Ovary (tissue), 9 donors: ENCODE results near the gene NINL. TPM values are rescaled to one million over a fixed set of nuclear protein-coding genes. Genes with fewer than 3 reads are reported as not detected.

ENCODE experiments used
- DNase-seq, 5 donors: peaks; one replicate each; pipeline ENCODE4 v3.0.0-alpha.2; 2019 to 2020
- H3K27ac ChIP-seq, 2 donors: fragments of 200-600 bp; one replicate each; pipeline versions ENCODE4 v1.5.1 to v1.8.0; 2019 to 2022
- H3K27me3 ChIP-seq: fragments of 200-600 bp; one replicate; pipeline ENCODE4 v1.8.0; 2022
- H3K36me3 ChIP-seq: fragments of 200-600 bp; sonication (generic); one replicate; pipeline ENCODE4 v1.5.1; 2019
- H3K4me1 ChIP-seq: one replicate; pipeline ENCODE4 v1.8.1; 2013; ENCODE audit warnings: mild to moderate bottlenecking, moderate library complexity; ENCODE audit not compliant: insufficient read depth
- H3K4me3 ChIP-seq: fragments of 200-600 bp; sonication (generic); one replicate; pipeline ENCODE4 v1.5.1; 2017
- H3K9me3 ChIP-seq, 2 donors: fragments of 200-600 bp in 1 of 2; sonication (generic) in 1 of 2; one replicate each; pipeline versions ENCODE4 v1.5.1 to v1.8.1; 2013 to 2019; ENCODE audit warnings: mild to moderate bottlenecking in 1 of 2, moderate library complexity in 1 of 2
- CTCF ChIP-seq, 3 donors: fragments of 450-650 bp in 2 of 3; fragments of 200-600 bp in 1 of 3; IDR thresholded peaks; one replicate each; pipeline versions ENCODE4 v1.5.1 to v1.8.0; 2016 to 2022; ENCODE audit warnings: antibody characterized with exemption in 3 of 3, mild to moderate bottlenecking in 1 of 3
- EP300 ChIP-seq: sonication (generic); formaldehyde crosslinking; IDR thresholded peaks from one replicate; pipeline ENCODE4 v1.6.1; 2017; ENCODE audit warnings: antibody characterized with exemption
- POLR2A ChIP-seq: fragments of 450-650 bp; IDR thresholded peaks from one replicate; pipeline ENCODE4 v1.6.1; 2017; ENCODE audit warnings: antibody characterized with exemption, mild to moderate bottlenecking, moderate library complexity
- WGBS, 3 donors: extraction: QIAGEN DNeasy Blood & Tissue Kit in 1 of 3; methylation state at CpG; one replicate each; pipeline versions ENCODE4 v1.1.5 to v1.1.7; 2013 to 2017; 5-methylcytosine and 5-hydroxymethylcytosine counted together
- intact Hi-C, 4 donors: fragments of 100-400 bp; cut with DNase I; formaldehyde crosslinking; loops; one replicate each; pipeline versions ENCODE4 v1.11.0 to v1.15.1; 2022 to 2023
- polyA plus RNA-seq, 2 donors: library from polyadenylated mRNA; stranded (reverse); fragments of 200-250 nt in 1 of 2; fragments of 350-450 nt in 1 of 2; fragmentation: Illumina TruSeq in 1 of 2; extraction: RNeasy Lipid Tissue Mini Kit (QIAGEN cat#74804) in 1 of 2; gene quantifications; one replicate each; pipeline ENCODE4 v1.2.3, GENCODE V29; 2013 to 2014
- total RNA-seq, 7 donors: library from RNA; depleted of rRNA in 2 of 7; stranded (reverse); fragments of >200 nt in 2 of 7; fragmentation: NEBNext Ultra II Directional in 3 of 7; extraction: Animal tissue kit (Norgen Biotek cat#: 25700) in 3 of 7; gene quantifications; one replicate each; pipeline versions ENCODE4 v1.1.0 to v1.2.4, GENCODE V29; 2016 to 2023
- donor health status: DM: no; HTN: no; CAD: no; lungs with moderate emphysema.
- donor health status: DM: no; HTN: no; CAD: no.
- donor health status: Bipolar disorder and iron deficiency.
- donor health status: DM: yes; HTN: yes; CAD: no.
- donor health status: DM: no; HTN: no; CAD: no.
- donor health status: DM: yes; HTN: yes; CAD: no.

Gene NINL
- total and polyA plus RNA-seq, 9 donors = 10.1 to 33.3 (median 20.3) TPM

DNA sequence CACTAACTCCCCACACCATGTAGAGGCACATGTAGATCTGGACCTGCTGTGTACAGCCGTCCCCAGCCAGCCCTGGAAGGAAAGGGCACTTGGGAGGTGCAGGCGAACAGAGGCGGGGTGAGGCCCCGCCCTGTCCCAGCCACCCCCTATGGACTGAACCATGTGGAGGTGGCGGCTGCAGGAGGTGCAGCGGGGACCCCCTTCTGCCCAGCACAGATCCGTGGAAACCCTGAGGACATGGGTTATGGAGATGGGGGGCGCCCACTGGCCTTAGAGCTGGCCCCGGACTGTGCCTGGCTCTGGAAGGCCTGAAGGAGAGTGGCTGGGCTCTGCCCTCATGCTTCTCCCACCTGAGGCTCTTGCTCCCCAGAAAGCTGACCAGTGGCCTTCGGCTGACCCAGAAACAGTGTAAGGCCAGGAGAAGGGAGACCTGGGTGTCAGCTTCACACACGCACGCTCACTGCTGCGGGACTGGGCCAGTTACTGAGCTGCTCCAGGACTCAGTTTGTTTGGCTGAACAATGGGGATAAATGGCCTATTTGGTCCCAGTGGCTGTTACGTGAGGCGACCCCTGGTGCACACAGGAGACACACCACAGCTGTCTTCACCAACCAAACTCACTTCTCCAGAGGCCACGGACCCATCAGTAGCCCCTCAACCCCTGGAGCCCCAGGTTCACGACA lies 90.7 kb downstream of the NINL start:
- intact Hi-C loops = no loop called here
- no peak for DNase-seq
- 91 to 92% (median 91%) methylated on average over 17 of the region's 17 CpGs for WGBS, 3 donors

GRCh38 chr20:25493748-25494505 lies 91.4 kb downstream of the NINL start:
- intact Hi-C loops = no loop called here
- H3K36me3 ChIP-seq = no peaks in the 10 kb centered on the region
- H3K27ac ChIP-seq = no peak overlapping the region
- no peak for TF ChIP-seq POLR2A
- no peak for TF ChIP-seq CTCF (IDR thresholded peaks at IDR 0.05)
- no peak for TF ChIP-seq EP300
- no peaks in the 10 kb centered on the region for H3K27me3 ChIP-seq
- 92 to 93% (median 93%) methylated on average over 10 of the region's 10 CpGs for WGBS, 3 donors
- H3K4me1 ChIP-seq = no peaks in the 10 kb centered on the region
- H3K9me3 ChIP-seq = no peaks in the 10 kb centered on the region
- DNase-seq = peak in 1 of 5 donors; percentile 11
- no peak overlapping the region for H3K4me3 ChIP-seq

More for the DNA sequence above, 90.7 kb downstream of the NINL start:
- H3K9me3 ChIP-seq = no peaks in the 10 kb centered on the region
- H3K36me3 ChIP-seq = no peaks in the 10 kb centered on the region
- no peak overlapping the region for H3K4me3 ChIP-seq
- H3K27me3 ChIP-seq = no peaks in the 10 kb centered on the region
- no peak overlapping the region for H3K27ac ChIP-seq
- no peaks in the 10 kb centered on the region for H3K4me1 ChIP-seq
- TF ChIP-seq POLR2A (no peak), CTCF (IDR thresholded peaks at IDR 0.05) (no peak), EP300 (no peak)

GRCh38 chr20:25493137-25493536 lies 92.2 kb downstream of the NINL start:
- TF ChIP-seq EP300 (no peak), CTCF (IDR thresholded peaks at IDR 0.05) (no peak), POLR2A (no peak)
- DNase-seq = no peak
- 79 to 82% (median 82%) methylated on average over 10 of the region's 10 CpGs for WGBS, 3 donors
- H3K4me1 ChIP-seq = no peaks in the 10 kb centered on the region
- no peak overlapping the region for H3K4me3 ChIP-seq
- no peaks in the 10 kb centered on the region for H3K9me3 ChIP-seq
- H3K27me3 ChIP-seq = no peaks in the 10 kb centered on the region
- H3K36me3 ChIP-seq = no peaks in the 10 kb centered on the region
- intact Hi-C loops = no loop called here
- no peak overlapping the region for H3K27ac ChIP-seq

DNA sequence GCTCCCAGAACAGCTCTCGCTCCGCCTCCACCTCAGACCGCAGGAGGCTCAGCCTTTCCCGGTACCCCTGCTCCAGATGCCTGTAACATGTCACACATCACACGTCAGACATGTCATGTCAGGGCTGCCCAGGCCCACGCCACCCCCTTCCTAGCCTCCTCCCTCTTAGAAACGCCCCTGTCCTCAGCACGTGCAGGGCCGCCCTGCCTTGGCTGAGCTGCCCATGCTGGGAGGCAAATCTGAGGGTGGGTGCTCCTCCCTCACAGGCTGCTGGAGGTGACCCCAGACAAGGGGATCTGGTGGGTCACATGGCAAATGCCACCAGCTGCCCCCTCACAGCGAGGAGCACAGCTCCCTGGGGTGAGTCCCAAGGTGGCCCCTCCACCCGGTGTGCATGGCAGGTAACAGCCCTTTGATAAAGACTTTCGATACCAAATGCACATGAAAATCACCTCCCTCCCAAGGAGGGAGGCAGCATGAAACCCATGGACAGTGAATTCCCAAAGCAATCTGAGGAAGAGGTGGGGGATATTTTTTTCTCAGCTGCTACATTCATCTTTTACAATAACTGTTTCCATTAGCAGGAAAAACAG lies 93.8 kb downstream of the NINL start:
- peaks cover 1% of the 10 kb centered on the region for H3K4me1 ChIP-seq
- no peaks in the 10 kb centered on the region for H3K36me3 ChIP-seq
- peak in 1 of 5 donors; percentile 13 for DNase-seq
- no peak for TF ChIP-seq POLR2A
- no peak for TF ChIP-seq EP300
- TF ChIP-seq CTCF (IDR thresholded peaks at IDR 0.05) = no peak
- H3K27me3 ChIP-seq = no peaks in the 10 kb centered on the region
- no peaks in the 10 kb centered on the region for H3K9me3 ChIP-seq
- WGBS, 3 donors = 87 to 93% (median 89%) methylated on average over 12 of the region's 12 CpGs
- H3K27ac ChIP-seq = no peak overlapping the region
- intact Hi-C loops = no loop called here
- H3K4me3 ChIP-seq = no peak overlapping the region
